NCI-H526 treated with DMSO at 0.1 percent for 48 hours (cell line): Measurements from ENCODE around the gene LAMA2.
A peak's percentile ranks its signal among the peaks of the same experiment; 100 is the strongest.

Source experiments
- DNase-seq: peaks from one replicate; lab custom pipeline; 2025; lab: John Stamatoyannopoulos, UW

Gene LAMA2

GRCh38 chr6:129211626-129212025, 328.7 kb downstream of the LAMA2 start:
- DNase-seq, result no peak

DNA sequence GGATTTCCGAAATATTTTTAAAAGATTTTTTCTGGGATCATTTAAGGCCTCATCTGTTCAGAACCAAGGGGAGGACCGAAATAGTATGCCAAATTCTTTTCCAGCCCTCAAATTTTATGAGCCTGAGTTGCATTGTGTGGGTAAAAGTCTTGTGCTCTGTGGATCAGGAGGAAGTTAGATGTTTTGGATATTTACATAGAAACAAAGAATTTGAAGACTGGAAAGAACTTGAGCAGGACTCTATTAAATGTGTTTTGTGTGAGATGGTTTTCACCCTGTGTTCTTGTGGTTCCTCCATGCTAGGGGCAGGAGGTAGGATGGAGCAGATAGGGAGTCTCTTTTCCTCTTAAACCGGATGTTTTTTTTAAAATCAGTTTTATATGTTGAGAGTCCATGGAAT, 329.1 kb downstream of the LAMA2 start:
- no peak for DNase-seq

DNA sequence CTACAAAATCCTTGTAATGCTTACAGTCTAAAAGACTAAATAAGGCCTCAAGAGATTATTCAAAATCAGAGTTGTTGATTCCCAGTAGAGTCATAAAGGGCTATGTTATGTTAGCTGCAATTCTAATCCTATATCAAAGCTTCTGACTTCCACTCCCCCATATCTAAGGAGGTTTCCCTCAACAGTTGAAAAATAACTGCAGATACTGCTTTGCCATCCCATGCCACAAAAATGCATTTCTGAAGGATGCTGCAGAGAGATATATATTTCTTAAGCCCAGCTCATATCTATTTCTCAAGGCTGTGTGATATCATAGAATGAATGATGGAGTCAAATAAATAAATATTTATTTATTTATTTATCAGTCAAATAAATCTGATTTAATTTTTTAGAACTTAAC, 332.3 kb downstream of the LAMA2 start:
- no peak for DNase-seq

DNA sequence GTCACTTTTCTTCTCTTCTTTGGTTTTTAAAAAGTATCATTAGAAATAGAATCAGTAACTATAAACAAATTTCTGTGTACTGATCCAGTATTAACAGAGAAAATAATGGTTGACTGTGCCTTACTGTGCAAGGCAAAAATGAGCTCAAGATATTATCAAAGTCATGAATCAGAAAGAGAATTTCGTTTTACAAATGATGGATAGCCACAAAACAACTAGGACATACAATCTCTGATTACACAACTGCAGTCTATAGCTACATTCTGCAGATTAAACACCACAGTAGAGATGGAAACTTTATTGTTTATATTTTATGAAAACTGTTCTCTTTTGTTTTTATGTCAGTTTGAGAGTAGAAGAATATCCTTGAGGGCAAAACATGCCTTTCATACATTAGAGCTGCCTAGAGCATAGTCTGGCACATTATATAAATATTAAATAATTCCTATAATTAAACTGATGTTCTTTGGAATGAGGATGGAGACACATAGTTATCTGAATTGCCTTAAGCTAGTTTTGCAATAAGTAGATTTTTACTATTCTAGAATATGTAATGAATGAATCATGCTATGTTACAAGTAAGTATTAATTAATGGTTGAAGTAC, 333.1 kb downstream of the LAMA2 start:
- DNase-seq, result no peak

DNA sequence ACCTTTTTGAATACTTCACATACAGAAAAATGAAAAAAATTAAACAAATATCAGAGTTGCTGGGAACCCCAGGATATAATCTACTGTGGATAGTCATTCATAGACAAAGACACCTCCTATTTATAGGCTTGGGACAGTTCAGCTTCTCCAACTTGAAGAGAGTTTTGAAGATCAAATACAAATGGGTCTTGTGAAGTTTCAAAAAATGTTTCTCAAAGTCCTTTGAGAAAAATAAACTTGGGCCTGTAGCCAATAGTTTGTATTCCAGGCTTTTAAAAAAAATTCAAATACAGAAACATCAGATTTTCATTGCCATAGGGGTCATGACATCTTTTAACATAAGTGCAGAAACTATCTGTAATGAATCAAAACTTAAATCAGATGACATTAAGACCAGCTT, 334.8 kb downstream of the LAMA2 start:
- no peak for DNase-seq

DNA sequence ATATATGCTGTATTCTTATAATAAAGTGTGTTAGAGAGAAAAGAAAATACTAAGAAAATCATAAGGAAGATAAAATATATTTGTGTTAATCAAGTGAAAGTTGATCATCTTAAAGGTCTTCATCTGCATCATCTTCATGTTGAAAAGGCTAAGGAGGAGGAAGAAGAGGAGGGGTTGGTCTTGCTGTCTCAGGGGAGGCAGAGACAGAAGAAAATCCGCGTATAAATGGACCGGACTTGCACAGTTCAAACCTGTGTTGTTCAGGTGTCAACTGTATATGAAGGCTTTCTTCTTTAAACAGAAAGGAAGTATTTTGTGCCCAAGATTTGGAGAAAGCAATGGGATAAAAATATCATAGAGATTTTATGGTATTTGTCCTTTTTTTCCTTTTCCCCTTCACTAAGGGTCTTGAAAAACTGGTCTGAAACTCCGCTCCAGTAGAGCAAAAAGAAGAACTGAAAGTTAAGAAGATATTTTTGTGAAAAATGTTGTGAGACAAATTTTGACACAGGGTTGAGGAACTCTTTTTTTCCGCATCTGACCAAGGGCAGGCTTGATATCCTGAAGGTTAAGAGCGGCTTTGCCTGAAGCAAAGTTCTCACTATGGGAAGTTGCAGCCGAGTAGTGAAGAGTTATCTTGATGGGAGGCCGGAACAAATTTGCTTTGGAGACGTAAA, 350.7 kb downstream of the LAMA2 start:
- no peak for DNase-seq

GRCh38 chr6:129235167-129236000, 352.4 kb downstream of the LAMA2 start:
- DNase-seq, result no peak

DNA sequence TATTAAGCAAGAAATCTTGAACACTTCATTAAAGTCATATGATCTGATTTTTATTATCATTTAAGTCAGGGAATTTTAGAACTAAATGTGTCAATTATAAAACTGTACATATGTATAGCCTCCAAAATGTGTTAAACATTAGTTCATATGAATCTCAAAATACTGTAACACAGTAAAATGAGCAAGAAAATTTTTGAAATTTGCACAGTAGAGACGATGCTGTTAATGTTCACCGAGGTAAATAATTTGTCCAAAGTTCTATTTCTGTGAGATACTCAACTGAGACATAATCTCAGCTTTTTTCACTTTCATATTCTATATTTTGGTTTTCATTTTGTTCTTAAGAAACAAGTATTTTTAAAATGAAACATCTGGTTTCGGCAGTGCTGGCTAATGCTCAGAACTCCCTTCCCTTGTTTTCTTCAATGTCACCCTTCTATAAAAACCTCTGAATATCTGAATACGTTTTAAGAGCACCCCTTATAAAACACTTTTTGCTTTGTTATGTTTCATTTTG, 353.1 kb downstream of the LAMA2 start:
- no peak for DNase-seq

- DNase-seq, result no peak
Observed at GRCh38 chr6:129238991-129239390, 356.1 kb downstream of the LAMA2 start.

DNA sequence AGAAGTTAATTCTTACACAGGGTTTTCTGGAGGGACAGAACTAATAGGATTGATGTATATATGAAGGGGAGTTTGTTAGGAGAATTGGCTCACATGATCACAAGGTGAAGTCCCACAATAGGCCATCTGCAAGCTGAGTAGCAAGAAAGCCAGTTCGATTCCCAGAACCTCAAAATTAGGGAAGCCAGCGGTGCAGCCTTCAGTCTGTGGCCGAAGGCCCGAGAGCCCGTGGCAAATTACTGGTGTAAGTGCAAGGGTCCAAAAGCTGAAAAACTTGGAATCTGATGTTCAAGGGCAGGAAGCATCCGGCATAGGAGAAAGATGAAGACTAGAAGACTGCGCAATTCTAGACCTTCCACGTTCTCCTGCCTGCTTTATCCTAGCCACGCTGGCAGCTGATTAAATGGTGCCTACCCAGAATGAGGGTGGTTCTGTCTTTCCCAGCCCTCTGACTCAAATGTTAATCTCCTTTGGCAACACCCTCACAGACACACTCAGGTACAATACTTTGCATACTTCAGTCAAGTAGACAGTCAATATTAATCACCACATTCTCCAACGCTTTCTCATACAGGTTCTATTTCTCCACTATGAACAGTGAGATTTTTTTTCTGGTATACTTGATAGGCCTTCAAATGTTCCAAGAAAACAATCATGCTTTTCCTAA, 357.0 kb downstream of the LAMA2 start:
- no peak for DNase-seq

DNA sequence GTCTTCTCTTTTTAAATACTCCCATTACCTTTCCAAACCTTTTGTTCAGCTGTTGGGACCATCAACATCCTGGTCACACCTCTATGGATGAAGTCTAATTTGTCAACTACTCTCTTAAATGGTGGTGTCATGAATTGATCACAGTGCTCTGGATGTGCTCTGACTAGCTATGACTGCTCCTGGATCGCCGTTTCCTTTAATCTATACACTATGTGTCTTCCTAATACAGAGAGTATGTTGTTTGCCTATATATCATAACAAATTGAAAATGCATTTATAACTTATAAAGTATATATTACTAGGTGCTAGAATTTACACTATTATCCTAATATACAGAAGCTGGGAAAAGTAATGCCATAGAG, 357.5 kb downstream of the LAMA2 start:
- DNase-seq, result no peak

GRCh38 chr6:129242546-129242945, 359.6 kb downstream of the LAMA2 start:
- no peak for DNase-seq

DNA sequence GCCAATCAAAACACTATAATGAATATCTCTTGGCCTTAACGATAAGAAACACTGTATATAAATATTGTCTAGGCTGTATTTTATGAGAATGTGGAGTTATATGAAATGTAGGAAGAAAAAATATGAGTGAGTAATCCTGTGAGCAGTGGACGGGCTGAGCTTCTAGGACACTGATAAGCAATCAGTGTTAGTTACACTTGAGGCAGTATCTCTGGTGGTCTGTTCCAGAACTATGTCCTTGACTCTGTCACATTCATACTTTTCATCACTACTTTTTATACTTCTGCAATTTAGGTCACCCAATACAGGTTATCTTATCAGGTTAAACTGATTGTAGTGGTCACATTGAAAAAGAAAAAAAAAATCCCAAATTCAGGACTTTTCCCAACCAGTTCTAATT, 360.4 kb downstream of the LAMA2 start:
- DNase-seq, result no peak

- DNase-seq, result peak; percentile 42
Observed at GRCh38 chr6:129248946-129249345, 366.0 kb downstream of the LAMA2 start.

- DNase-seq, result peak; percentile 63
Observed at GRCh38 chr6:129251669-129252376, 368.9 kb downstream of the LAMA2 start.

GRCh38 chr6:129252377-129253071, 369.6 kb downstream of the LAMA2 start:
- DNase-seq, result no peak

DNA sequence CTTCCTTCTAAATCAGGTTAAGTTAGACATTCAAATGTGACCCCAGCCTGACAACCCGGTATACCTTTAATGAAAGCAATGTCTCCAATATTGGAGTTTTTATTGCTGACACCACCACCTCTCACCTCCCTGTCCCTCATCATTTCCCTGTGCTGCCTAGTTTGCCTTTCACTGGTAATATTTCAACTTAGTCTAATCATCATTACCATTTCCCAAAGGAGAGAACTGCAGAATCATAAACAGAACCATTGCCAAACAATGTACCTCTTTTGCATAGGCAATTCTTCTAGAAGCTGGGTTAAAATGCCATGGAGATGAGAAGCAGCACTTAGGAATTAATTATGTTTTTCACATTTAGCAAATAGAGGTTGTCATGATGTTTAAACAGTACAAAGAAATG, 370.3 kb downstream of the LAMA2 start:
- peak; percentile 83 for DNase-seq

DNA sequence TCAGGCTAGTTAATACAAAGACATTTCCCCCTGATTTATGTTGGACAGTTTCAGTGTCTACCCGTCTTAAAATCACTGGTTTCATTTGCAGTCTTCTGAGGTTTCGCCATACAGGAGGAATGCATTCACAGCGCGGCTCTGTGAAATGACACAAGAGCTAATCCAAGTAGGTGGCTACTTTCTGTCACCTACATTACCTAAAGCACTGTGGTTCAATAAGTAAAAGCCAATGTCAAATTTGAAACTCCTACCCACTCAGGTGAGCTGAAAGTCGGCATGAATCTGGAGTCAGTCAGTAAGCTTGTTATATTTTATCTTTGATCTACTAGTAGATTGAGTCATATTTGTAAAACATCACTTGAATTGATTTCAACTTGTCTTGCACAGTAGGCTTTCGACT, 370.8 kb downstream of the LAMA2 start:
- no peak for DNase-seq

GRCh38 chr6:129257196-129257595, 374.3 kb downstream of the LAMA2 start:
- DNase-seq, result no peak

DNA sequence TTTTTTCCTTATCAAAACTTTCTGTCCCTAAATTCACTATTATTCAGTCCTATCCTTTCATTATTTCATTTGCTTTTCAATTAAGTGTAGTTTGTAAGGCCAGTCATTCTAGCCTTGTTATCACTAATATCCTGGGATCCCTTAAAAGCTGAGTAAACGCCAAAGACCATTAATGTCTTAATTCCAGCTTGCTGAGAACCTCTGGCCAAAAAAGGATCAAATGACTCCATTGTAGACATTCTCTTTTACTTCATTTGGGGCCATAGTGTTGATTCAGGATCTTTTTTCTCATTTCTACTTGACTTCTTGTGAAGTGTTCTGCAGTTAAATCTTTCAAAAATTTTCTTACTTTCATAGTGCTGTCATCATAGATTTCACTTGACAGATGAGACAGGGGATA, 379.7 kb downstream of the LAMA2 start:
- DNase-seq, result no peak

- DNase-seq, result no peak
Observed at GRCh38 chr6:129263176-129263575, 380.2 kb downstream of the LAMA2 start.
